ENCODE measurements around the gene ANKRD9. TPM values are rescaled to one million over a fixed set of nuclear protein-coding genes. Genes with fewer than 3 reads are reported as not detected.
"Not testable (repeated sequence)": the region's sequence is repeated elsewhere in the genome, so short reads cannot be mapped to it uniquely, and the experiment has no call there.

Gene ANKRD9
- total RNA-seq, 2 experiments from 2014 or later: 15.0 to 16.9 TPM

GRCh38 chr14:102545461-102546265 lies 36.1 kb upstream of the ANKRD9 start:
- Mint-ChIP-seq H3K36me3 (ENCODE audit: low read depth) (no peaks in the 10 kb centered on the region), H3K27ac (no peak overlapping the region), H3K4me1 (ENCODE audit: low read depth) (peaks cover 2% of the 10 kb centered on the region), H3K4me3 (no peak overlapping the region), H3K27me3 (peaks cover 26% of the 10 kb centered on the region), H3K9me3 (no peaks in the 10 kb centered on the region)
- DNase-seq (no peak), ATAC-seq (no peak)
- ChIA-PET POLR2A (no interaction called here), CTCF (no interaction called here)
- intact Hi-C loops (cut with micrococcal nuclease): no loop called here
- no peak for TF ChIP-seq CTCF (IDR thresholded peaks at IDR 0.05)

- peak; percentile 69 for ATAC-seq
- intact Hi-C loops (cut with micrococcal nuclease): no loop called here
- H3K36me3 Mint-ChIP-seq (ENCODE audit: low read depth): no peaks in the 10 kb centered on the region
- DNase-seq: peak; percentile 37
- no peak overlapping the region for H3K27ac Mint-ChIP-seq
- ChIA-PET CTCF (interaction anchor here (1.3 kb wide), 1 partner anchor 22 kb away, joined by 3 read pairs; no protein-coding TSS in a partner anchor), POLR2A (no interaction called here)
- H3K4me1 Mint-ChIP-seq (ENCODE audit: low read depth): peaks cover 2% of the 10 kb centered on the region
- H3K9me3 Mint-ChIP-seq: no peaks in the 10 kb centered on the region
- peaks cover 26% of the 10 kb centered on the region for H3K27me3 Mint-ChIP-seq
- no peak overlapping the region for H3K4me3 Mint-ChIP-seq
- no peak for TF ChIP-seq CTCF (IDR thresholded peaks at IDR 0.05)
Observed at GRCh38 chr14:102544747-102545460, 35.3 kb upstream of the ANKRD9 start.

GRCh38 chr14:102544046-102544746 lies 34.6 kb upstream of the ANKRD9 start:
- H3K36me3 Mint-ChIP-seq (ENCODE audit: low read depth): no peaks in the 10 kb centered on the region
- no peaks in the 10 kb centered on the region for H3K9me3 Mint-ChIP-seq
- no peak for DNase-seq
- H3K27ac Mint-ChIP-seq: no peak overlapping the region
- intact Hi-C loops (cut with micrococcal nuclease): no loop called here
- ChIA-PET POLR2A (no interaction called here), CTCF (interaction anchor here (0.9 to 1.3 kb wide), 2 partner anchors 21 to 27 kb away, joined by 3 read pairs; no protein-coding TSS in a partner anchor)
- no peak for TF ChIP-seq CTCF (IDR thresholded peaks at IDR 0.05)
- H3K4me1 Mint-ChIP-seq (ENCODE audit: low read depth): peaks cover 2% of the 10 kb centered on the region
- peaks cover 26% of the 10 kb centered on the region for H3K27me3 Mint-ChIP-seq
- ATAC-seq: no peak
- H3K4me3 Mint-ChIP-seq: no peak overlapping the region

- ATAC-seq: no peak
- no peak overlapping the region for H3K27ac Mint-ChIP-seq
- TF ChIP-seq CTCF (IDR thresholded peaks at IDR 0.05): no peak
- H3K4me3 Mint-ChIP-seq: no peak overlapping the region
- no peaks in the 10 kb centered on the region for H3K9me3 Mint-ChIP-seq
- intact Hi-C loops (cut with micrococcal nuclease): no loop called here
- no peak for DNase-seq
- H3K36me3 Mint-ChIP-seq (ENCODE audit: low read depth): no peaks in the 10 kb centered on the region
- ChIA-PET POLR2A (interaction anchor here (0.6 to 1.2 kb wide), 3 partner anchors 12 to 434 kb away, joined by 3 to 4 read pairs (median 4); no protein-coding TSS in a partner anchor), CTCF (no interaction called here)
- peaks cover 2% of the 10 kb centered on the region for H3K4me1 Mint-ChIP-seq (ENCODE audit: low read depth)
- peaks cover 19% of the 10 kb centered on the region for H3K27me3 Mint-ChIP-seq
Observed at GRCh38 chr14:102541771-102542170, 32.2 kb upstream of the ANKRD9 start.

GRCh38 chr14:102541029-102541491 lies 31.5 kb upstream of the ANKRD9 start:
- CTCF ChIA-PET, H3K9me3 Mint-ChIP-seq: not testable (repeated sequence)
- POLR2A ChIA-PET: interaction anchor here (0.9 kb wide), 1 partner anchor 14 kb away, joined by 4 read pairs; no protein-coding TSS in a partner anchor

More at GRCh38 chr14:102541029-102541491, 31.5 kb upstream of the ANKRD9 start:
- H3K27me3 Mint-ChIP-seq: peaks cover 17% of the 10 kb centered on the region
- H3K27ac Mint-ChIP-seq; DNase-seq; H3K4me3 Mint-ChIP-seq; ATAC-seq; H3K4me1 Mint-ChIP-seq (ENCODE audit: low read depth); H3K36me3 Mint-ChIP-seq (ENCODE audit: low read depth); intact Hi-C loops (cut with micrococcal nuclease): not testable (repeated sequence)

Data from activated CD8-positive, alpha-beta T cell treated with anti-CD3 and anti-CD28 coated beads for 36 hours (primary cell).